Activated naive CD8-positive, alpha-beta T cell treated with anti-CD3 and anti-CD28 coated beads, Interleukin-2, amount 50 U/mL, for 16 hours (primary cell): Measurements from ENCODE around the gene SLC22A12.

Source experiments
- DNase-seq: peaks from one replicate; pipeline ENCODE4 v3.0.0-alpha.2; 2020; ENCODE audit warnings: low read depth, low spot score

The SLC22A12 gene

GRCh38 chr11:64644647-64645275 is 53.7 kb downstream of the SLC22A12 start:
- no peak for DNase-seq

GRCh38 chr11:64647019-64647779 is 56.2 kb downstream of the SLC22A12 start:
- no peak for DNase-seq

- DNase-seq: no peak
Measured at GRCh38 chr11:64648551-64648950, 57.5 kb downstream of the SLC22A12 start.

GRCh38 chr11:64649291-64649697 is 58.3 kb downstream of the SLC22A12 start:
- DNase-seq: no peak

- DNase-seq: no peak
Measured at GRCh38 chr11:64650923-64651523, 60.0 kb downstream of the SLC22A12 start.
